ENCODE measurements around the gene CT47C1.

CT47C1 gene

GRCh38 chrX:119075270-119076025 lies 2.7 kb downstream of the CT47C1 start:
- no peaks in the 10 kb centered on the region for H3K9me3 ChIP-seq (ENCODE audit: control insufficient read depth in 1 of 2, low read length in 2 of 2)
- H3K36me3 ChIP-seq (ENCODE audit: control insufficient read depth in 1 of 2, insufficient read depth in 2 of 2, low read length in 2 of 2) = no peaks in the 10 kb centered on the region
- H3K27me3 ChIP-seq (ENCODE audit: low read depth, low read length) = no peaks in the 10 kb centered on the region
- no peaks in the 10 kb centered on the region for H3K4me1 ChIP-seq (ENCODE audit: control insufficient read depth in 1 of 2, insufficient read depth in 2 of 2, low read length in 2 of 2)
- no peak overlapping the region for H3K4me3 ChIP-seq (ENCODE audit: low read depth in 1 of 2, low read length in 2 of 2)
- no peak overlapping the region for H3K27ac ChIP-seq (ENCODE audit: low read length)

DNA sequence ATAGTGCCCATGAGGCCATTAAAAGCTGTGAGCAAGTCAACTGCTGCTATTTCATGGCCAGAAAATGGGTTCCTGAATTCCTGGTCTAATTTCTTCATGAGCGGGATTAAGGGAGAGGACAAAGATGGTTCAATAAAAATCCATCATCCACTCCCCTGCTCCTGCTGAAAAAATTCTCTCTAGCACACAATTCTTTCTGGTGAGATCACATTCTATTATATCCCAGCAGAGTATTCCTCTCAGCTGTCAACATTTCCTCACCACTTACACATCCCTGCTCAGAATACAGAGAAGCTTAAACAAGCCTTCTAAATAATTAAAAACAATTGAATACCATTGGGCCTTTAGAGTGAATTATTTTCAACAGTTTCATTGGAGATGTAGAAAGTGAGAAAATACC lies 9.5 kb downstream of the CT47C1 start:
- Histone ChIP-seq H3K9me3 (ENCODE audit: control insufficient read depth in 1 of 2, low read length in 2 of 2) (no peaks in the 10 kb centered on the region), H3K4me3 (ENCODE audit: low read depth in 1 of 2, low read length in 2 of 2) (no peak overlapping the region), H3K27ac (ENCODE audit: low read length) (no peak overlapping the region)

DNA sequence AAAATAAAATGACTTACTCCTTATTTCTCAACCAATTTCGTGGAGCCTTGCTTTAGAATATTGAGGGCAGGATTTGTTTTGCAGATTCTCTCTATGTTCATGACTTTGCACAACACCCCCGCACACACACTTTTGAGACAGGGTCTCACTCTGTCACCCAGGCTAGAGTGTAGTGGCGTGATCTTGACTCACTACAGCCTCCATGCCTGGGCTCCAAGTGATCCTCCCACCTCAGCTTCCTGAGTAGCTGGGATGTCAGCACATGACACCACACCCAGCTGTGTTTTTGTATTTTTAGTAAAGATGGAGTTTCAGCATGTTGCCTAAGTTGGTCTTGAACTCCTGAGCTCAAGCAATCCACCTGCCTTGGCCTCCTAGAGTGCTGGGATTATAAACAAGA lies 12.0 kb downstream of the CT47C1 start:
- Histone ChIP-seq H3K4me1 (ENCODE audit: control insufficient read depth in 1 of 2, insufficient read depth in 2 of 2, low read length in 2 of 2) (no peaks in the 10 kb centered on the region), H3K36me3 (ENCODE audit: control insufficient read depth in 1 of 2, insufficient read depth in 2 of 2, low read length in 2 of 2) (no peaks in the 10 kb centered on the region), H3K9me3 (ENCODE audit: control insufficient read depth in 1 of 2, low read length in 2 of 2) (no peaks in the 10 kb centered on the region), H3K27me3 (ENCODE audit: low read depth, low read length) (no peaks in the 10 kb centered on the region), H3K27ac (ENCODE audit: low read length) (no peak overlapping the region), H3K4me3 (ENCODE audit: low read depth in 1 of 2, low read length in 2 of 2) (no peak overlapping the region)

More for the DNA sequence above, 9.5 kb downstream of the CT47C1 start:
- Histone ChIP-seq H3K36me3 (ENCODE audit: control insufficient read depth in 1 of 2, insufficient read depth in 2 of 2, low read length in 2 of 2) (no peaks in the 10 kb centered on the region), H3K27me3 (ENCODE audit: low read depth, low read length) (no peaks in the 10 kb centered on the region), H3K4me1 (ENCODE audit: control insufficient read depth in 1 of 2, insufficient read depth in 2 of 2, low read length in 2 of 2) (no peaks in the 10 kb centered on the region)

DNA sequence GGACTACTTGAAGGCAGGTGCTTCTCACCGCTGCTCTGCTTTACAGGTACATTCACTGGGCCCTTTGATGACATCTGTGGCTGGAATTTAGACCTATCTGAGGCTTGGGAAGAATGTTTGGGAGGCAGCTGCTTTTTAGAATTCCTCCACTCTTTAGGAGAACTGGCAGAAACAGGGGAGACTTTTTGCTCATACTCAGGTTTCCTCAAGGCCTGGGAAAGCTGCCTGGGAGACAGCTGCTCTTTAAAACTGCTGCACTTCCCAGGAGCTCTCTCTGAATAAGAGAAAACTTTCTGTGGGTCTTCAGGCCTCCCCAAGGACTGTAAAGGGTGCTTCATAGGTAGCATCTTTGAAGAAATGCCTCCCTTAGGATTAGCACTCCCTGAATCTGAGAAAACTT lies 14.3 kb downstream of the CT47C1 start:
- no peaks in the 10 kb centered on the region for H3K9me3 ChIP-seq (ENCODE audit: control insufficient read depth in 1 of 2, low read length in 2 of 2)
- no peaks in the 10 kb centered on the region for H3K4me1 ChIP-seq (ENCODE audit: control insufficient read depth in 1 of 2, insufficient read depth in 2 of 2, low read length in 2 of 2)
- no peak overlapping the region for H3K27ac ChIP-seq (ENCODE audit: low read length)
- no peaks in the 10 kb centered on the region for H3K36me3 ChIP-seq (ENCODE audit: control insufficient read depth in 1 of 2, insufficient read depth in 2 of 2, low read length in 2 of 2)
- no peaks in the 10 kb centered on the region for H3K27me3 ChIP-seq (ENCODE audit: low read depth, low read length)
- H3K4me3 ChIP-seq (ENCODE audit: low read depth in 1 of 2, low read length in 2 of 2) = no peak overlapping the region

GRCh38 chrX:119089619-119090018 lies 16.8 kb downstream of the CT47C1 start:
- Histone ChIP-seq H3K4me1 (ENCODE audit: control insufficient read depth in 1 of 2, insufficient read depth in 2 of 2, low read length in 2 of 2) (no peaks in the 10 kb centered on the region), H3K36me3 (ENCODE audit: control insufficient read depth in 1 of 2, insufficient read depth in 2 of 2, low read length in 2 of 2) (no peaks in the 10 kb centered on the region), H3K9me3 (ENCODE audit: control insufficient read depth in 1 of 2, low read length in 2 of 2) (no peaks in the 10 kb centered on the region), H3K27ac (ENCODE audit: low read length) (no peak overlapping the region), H3K27me3 (ENCODE audit: low read depth, low read length) (no peaks in the 10 kb centered on the region), H3K4me3 (ENCODE audit: low read depth in 1 of 2, low read length in 2 of 2) (no peak overlapping the region)

GRCh38 chrX:119090627-119091026 lies 17.8 kb downstream of the CT47C1 start:
- no peaks in the 10 kb centered on the region for H3K27me3 ChIP-seq (ENCODE audit: low read depth, low read length)
- no peaks in the 10 kb centered on the region for H3K36me3 ChIP-seq (ENCODE audit: control insufficient read depth in 1 of 2, insufficient read depth in 2 of 2, low read length in 2 of 2)
- no peaks in the 10 kb centered on the region for H3K9me3 ChIP-seq (ENCODE audit: control insufficient read depth in 1 of 2, low read length in 2 of 2)
- no peak overlapping the region for H3K27ac ChIP-seq (ENCODE audit: low read length)
- H3K4me3 ChIP-seq (ENCODE audit: low read depth in 1 of 2, low read length in 2 of 2) = no peak overlapping the region
- H3K4me1 ChIP-seq (ENCODE audit: control insufficient read depth in 1 of 2, insufficient read depth in 2 of 2, low read length in 2 of 2) = no peaks in the 10 kb centered on the region

DNA sequence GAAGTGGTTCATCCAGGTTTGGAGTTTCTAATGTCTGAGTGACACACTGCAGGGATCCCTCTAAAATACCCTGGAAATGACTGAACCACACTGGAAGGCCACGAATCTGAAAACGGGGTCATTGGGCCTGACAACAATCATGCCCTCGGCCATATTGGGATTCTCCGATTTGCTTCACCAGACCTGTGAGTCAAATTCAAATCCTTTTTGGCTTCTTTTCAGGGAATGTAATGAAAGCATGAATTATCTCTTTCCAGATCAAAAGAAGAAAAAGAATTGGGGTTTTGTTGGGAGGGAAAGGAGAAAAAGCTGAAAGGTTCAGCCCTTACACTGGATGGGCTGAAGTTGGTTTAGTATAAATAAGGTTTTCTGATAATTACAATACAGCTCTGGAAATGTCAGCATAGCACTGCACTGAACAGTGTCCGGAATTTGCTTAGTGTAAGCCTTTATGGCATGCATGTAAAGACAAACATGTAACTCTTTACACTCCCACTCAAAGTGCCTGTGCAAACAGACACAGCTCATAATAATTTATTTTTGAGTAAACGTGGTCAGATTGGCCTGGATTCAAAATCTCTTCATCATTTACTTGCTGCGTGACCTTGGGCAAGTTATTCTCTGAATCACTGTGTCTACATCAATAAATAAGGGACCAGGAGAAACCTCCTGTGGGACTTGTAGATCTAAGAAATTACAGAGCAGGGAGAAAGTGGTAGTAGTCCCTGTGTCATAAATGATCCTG lies 21.4 kb downstream of the CT47C1 start:
- H3K36me3 ChIP-seq (ENCODE audit: control insufficient read depth in 1 of 2, insufficient read depth in 2 of 2, low read length in 2 of 2) = no peaks in the 10 kb centered on the region
- H3K9me3 ChIP-seq (ENCODE audit: control insufficient read depth in 1 of 2, low read length in 2 of 2) = no peaks in the 10 kb centered on the region
- no peaks in the 10 kb centered on the region for H3K27me3 ChIP-seq (ENCODE audit: low read depth, low read length)
- H3K4me1 ChIP-seq (ENCODE audit: control insufficient read depth in 1 of 2, insufficient read depth in 2 of 2, low read length in 2 of 2) = no peaks in the 10 kb centered on the region
- H3K4me3 ChIP-seq (ENCODE audit: low read depth in 1 of 2, low read length in 2 of 2) = no peak overlapping the region
- H3K27ac ChIP-seq (ENCODE audit: low read length) = no peak overlapping the region

DNA sequence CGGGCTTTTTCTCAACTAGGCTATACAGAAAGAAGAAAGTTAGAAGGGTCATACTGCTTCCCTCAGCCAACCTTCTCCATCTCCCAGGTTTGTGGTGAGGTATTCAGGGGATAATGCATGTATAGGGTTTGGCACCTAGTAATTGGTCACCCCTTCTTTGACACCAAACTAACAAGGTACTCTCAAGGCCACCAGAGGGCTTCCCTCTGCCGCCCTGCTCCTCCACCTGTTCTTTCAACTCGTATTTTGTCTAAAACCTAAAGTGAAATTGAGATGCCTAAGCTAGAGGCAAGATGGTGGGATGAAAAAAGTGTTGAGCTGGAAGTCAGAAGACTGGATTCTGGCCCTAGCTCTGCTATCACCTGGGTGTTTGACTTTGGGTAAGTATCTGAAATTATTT lies 22.0 kb downstream of the CT47C1 start:
- no peaks in the 10 kb centered on the region for H3K9me3 ChIP-seq (ENCODE audit: control insufficient read depth in 1 of 2, low read length in 2 of 2)
- no peak overlapping the region for H3K27ac ChIP-seq (ENCODE audit: low read length)
- no peaks in the 10 kb centered on the region for H3K27me3 ChIP-seq (ENCODE audit: low read depth, low read length)
- H3K4me1 ChIP-seq (ENCODE audit: control insufficient read depth in 1 of 2, insufficient read depth in 2 of 2, low read length in 2 of 2) = no peaks in the 10 kb centered on the region
- H3K4me3 ChIP-seq (ENCODE audit: low read depth in 1 of 2, low read length in 2 of 2) = no peak overlapping the region
- H3K36me3 ChIP-seq (ENCODE audit: control insufficient read depth in 1 of 2, insufficient read depth in 2 of 2, low read length in 2 of 2) = no peaks in the 10 kb centered on the region

DNA sequence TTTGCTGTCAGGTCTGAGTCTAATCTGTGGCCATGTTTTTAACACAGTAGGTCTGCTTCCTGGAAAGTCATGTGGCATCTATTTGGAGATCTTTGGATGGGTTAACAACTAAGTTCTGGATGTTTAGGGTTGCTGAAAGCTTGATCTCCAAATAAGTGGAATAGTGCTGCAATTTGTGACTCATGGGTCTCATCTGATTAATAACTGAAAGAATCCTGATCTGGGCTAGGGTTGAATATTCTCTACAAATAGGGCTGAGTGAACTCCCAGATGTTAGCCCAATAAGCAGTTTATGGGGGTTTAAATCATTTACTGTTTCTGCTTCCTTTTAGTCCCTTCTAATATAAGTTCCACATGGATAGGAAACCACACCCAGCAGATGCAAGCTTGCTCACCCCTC lies 23.1 kb downstream of the CT47C1 start:
- Histone ChIP-seq H3K27ac (ENCODE audit: low read length) (no peak overlapping the region), H3K4me3 (ENCODE audit: low read depth in 1 of 2, low read length in 2 of 2) (no peak overlapping the region), H3K9me3 (ENCODE audit: control insufficient read depth in 1 of 2, low read length in 2 of 2) (no peaks in the 10 kb centered on the region), H3K4me1 (ENCODE audit: control insufficient read depth in 1 of 2, insufficient read depth in 2 of 2, low read length in 2 of 2) (no peaks in the 10 kb centered on the region), H3K36me3 (ENCODE audit: control insufficient read depth in 1 of 2, insufficient read depth in 2 of 2, low read length in 2 of 2) (no peaks in the 10 kb centered on the region), H3K27me3 (ENCODE audit: low read depth, low read length) (no peaks in the 10 kb centered on the region)

GRCh38 chrX:119101168-119101567 lies 28.4 kb downstream of the CT47C1 start:
- no peaks in the 10 kb centered on the region for H3K36me3 ChIP-seq (ENCODE audit: control insufficient read depth in 1 of 2, insufficient read depth in 2 of 2, low read length in 2 of 2)

DNA sequence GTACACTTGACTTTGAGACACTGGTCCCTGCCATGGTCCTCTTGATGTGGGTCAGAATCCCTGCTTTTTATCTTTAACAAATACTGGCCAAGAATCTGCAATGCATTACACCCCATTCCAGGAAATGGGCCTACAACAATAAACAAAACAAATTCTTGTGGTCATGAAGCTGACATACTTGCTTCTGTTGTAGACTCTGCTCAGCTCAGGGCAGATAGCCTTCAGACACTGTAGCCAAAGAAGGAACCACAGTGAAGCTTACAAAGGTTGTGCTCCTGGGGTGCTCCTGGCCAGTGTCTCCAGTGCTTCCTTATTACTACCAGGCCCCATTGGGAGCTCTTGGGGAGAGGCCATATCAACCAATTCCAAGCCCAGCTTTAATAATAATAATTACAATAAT lies 33.0 kb downstream of the CT47C1 start:
- Histone ChIP-seq H3K4me3 (ENCODE audit: low read depth in 1 of 2, low read length in 2 of 2) (no peak overlapping the region), H3K36me3 (ENCODE audit: control insufficient read depth in 1 of 2, insufficient read depth in 2 of 2, low read length in 2 of 2) (no peaks in the 10 kb centered on the region), H3K27me3 (ENCODE audit: low read depth, low read length) (no peaks in the 10 kb centered on the region), H3K27ac (ENCODE audit: low read length) (no peak overlapping the region), H3K4me1 (ENCODE audit: control insufficient read depth in 1 of 2, insufficient read depth in 2 of 2, low read length in 2 of 2) (no peaks in the 10 kb centered on the region), H3K9me3 (ENCODE audit: control insufficient read depth in 1 of 2, low read length in 2 of 2) (no peaks in the 10 kb centered on the region)

More at GRCh38 chrX:119101168-119101567, 28.4 kb downstream of the CT47C1 start:
- no peak overlapping the region for H3K4me3 ChIP-seq (ENCODE audit: low read depth in 1 of 2, low read length in 2 of 2)
- H3K9me3 ChIP-seq (ENCODE audit: control insufficient read depth in 1 of 2, low read length in 2 of 2) = no peaks in the 10 kb centered on the region
- H3K4me1 ChIP-seq (ENCODE audit: control insufficient read depth in 1 of 2, insufficient read depth in 2 of 2, low read length in 2 of 2) = no peaks in the 10 kb centered on the region
- no peaks in the 10 kb centered on the region for H3K27me3 ChIP-seq (ENCODE audit: low read depth, low read length)
- no peak overlapping the region for H3K27ac ChIP-seq (ENCODE audit: low read length)

Measured in muscle layer of duodenum (tissue), 2 donors.